ENCODE measurements around the gene RNF103.

DNA sequence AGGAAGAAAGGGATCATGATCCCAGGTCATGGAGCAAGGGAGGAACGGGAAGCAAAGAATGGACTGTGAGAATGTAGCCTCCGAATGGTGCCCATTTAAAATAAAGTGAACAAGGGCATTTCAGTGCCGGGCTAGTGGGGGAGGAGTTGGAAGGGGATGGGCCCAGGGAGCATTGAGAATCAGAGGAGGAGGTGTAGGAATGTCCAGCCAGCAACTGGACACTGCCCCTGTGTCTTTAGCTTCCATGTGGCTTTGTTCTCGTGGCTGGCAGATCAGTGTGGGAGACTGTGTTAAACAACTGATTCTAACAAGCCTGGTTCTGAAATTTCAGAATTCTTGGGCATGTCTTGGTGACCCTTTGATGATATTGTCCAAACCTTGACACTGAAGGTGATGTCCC, 1.4 kb upstream of the RNF103 start:
- TF ChIP-seq, protein P1, sequence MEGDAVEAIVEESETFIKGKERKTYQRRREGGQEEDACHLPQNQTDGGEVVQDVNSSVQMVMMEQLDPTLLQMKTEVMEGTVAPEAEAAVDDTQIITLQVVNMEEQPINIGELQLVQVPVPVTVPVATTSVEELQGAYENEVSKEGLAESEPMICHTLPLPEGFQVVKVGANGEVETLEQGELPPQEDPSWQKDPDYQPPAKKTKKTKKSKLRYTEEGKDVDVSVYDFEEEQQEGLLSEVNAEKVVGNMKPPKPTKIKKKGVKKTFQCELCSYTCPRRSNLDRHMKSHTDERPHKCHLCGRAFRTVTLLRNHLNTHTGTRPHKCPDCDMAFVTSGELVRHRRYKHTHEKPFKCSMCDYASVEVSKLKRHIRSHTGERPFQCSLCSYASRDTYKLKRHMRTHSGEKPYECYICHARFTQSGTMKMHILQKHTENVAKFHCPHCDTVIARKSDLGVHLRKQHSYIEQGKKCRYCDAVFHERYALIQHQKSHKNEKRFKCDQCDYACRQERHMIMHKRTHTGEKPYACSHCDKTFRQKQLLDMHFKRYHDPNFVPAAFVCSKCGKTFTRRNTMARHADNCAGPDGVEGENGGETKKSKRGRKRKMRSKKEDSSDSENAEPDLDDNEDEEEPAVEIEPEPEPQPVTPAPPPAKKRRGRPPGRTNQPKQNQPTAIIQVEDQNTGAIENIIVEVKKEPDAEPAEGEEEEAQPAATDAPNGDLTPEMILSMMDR (IDR thresholded peaks at IDR 0.05; ENCODE audit: poor library complexity): no peak
- no peak for TF ChIP-seq EZH2 (IDR thresholded peaks at IDR 0.05; ENCODE audit: borderline replicate concordance)
- no peak for TF ChIP-seq EZH2phosphoT487 (IDR thresholded peaks at IDR 0.05; ENCODE audit: low read depth, severe bottlenecking, unreplicated experiment)

All from hepatocyte (in vitro differentiated cells).